AG04450 (cell line): ENCODE measurements around the gene GFPT2. TPM values are rescaled to one million over a fixed set of nuclear protein-coding genes. Genes with fewer than 3 reads are reported as not detected.

ENCODE experiments used
- CTCF ChIA-PET: fragments of 300-600, 350-600 bp; formaldehyde crosslinking; extraction: SDS; loops from one replicate; lab custom pipeline; 2022; ENCODE audit warnings: antibody characterized with exemption, inconsistent platforms; lab: Charles Lee
- POLR2A ChIA-PET: fragments of 350-600 bp; formaldehyde crosslinking; extraction: SDS; loops from one replicate; lab custom pipeline; 2021; ENCODE audit warnings: antibody characterized with exemption, inconsistent platforms; lab: Yijun Ruan, JAX
- DNase-seq: peaks from one replicate; pipeline ENCODE4 v3.0.0-alpha.2; 2011; ENCODE audit warnings: low read depth, low spot score
- H3K27ac ChIP-seq: one replicate; pipeline ENCODE4 v1.5.1; 2012; ENCODE audit warnings: low read depth, low read length, control low read depth
- H3K27me3 ChIP-seq: one replicate; pipeline ENCODE4 v1.6.0; 2012; ENCODE audit warnings: low read length; ENCODE audit not compliant: control insufficient read depth, insufficient read depth
- H3K4me3 ChIP-seq: 2 replicates; pipeline ENCODE4 v1.5.1; 2011; ENCODE audit warnings: mild to moderate bottlenecking, low read depth, low read length, control low read depth
- H3K9me3 ChIP-seq: 2 replicates; pipeline ENCODE4 v1.5.1; 2012; ENCODE audit warnings: low read length; ENCODE audit not compliant: control insufficient read depth, insufficient read depth
- CTCF ChIP-seq: IDR thresholded peaks from 2 replicates; pipeline ENCODE4 v1.5.1; 2011; ENCODE audit warnings: low read depth, low read length, control low read depth, inconsistent platforms
- polyA plus RNA-seq: library from polyadenylated mRNA; depleted of rRNA; stranded (reverse); fragments of >200 nt; gene quantifications from 2 replicates; pipeline ENCODE4 v1.2.3, GENCODE V29; 2011

The GFPT2 gene
- polyA plus RNA-seq, 1 experiment: 15.1 TPM

- no peak for DNase-seq
- ChIA-PET POLR2A (no interaction called here), CTCF (no interaction called here)
- no peak overlapping the region for H3K4me3 ChIP-seq
- H3K9me3 ChIP-seq: no peaks in the 10 kb centered on the region
- no peak overlapping the region for H3K27ac ChIP-seq
- no peak for TF ChIP-seq CTCF
- H3K27me3 ChIP-seq: peaks cover 7% of the 10 kb centered on the region
Observed at GRCh38 chr5:180375291-180375690, 22.2 kb upstream of the GFPT2 start.

GRCh38 chr5:180373870-180374269, 20.7 kb upstream of the GFPT2 start:
- ChIA-PET CTCF (no interaction called here), POLR2A (no interaction called here)
- H3K27me3 ChIP-seq: peaks cover 3% of the 10 kb centered on the region
- TF ChIP-seq CTCF: no peak
- H3K9me3 ChIP-seq: no peaks in the 10 kb centered on the region
- H3K27ac ChIP-seq: no peak overlapping the region
- no peak for DNase-seq
- H3K4me3 ChIP-seq: no peak overlapping the region

- no peak for TF ChIP-seq CTCF
- Histone ChIP-seq H3K27me3 (peaks cover 3% of the 10 kb centered on the region), H3K4me3 (no peak overlapping the region), H3K9me3 (no peaks in the 10 kb centered on the region), H3K27ac (no peak overlapping the region)
- ChIA-PET POLR2A (no interaction called here), CTCF (no interaction called here)
- no peak for DNase-seq
Observed at GRCh38 chr5:180373454-180373853, 20.3 kb upstream of the GFPT2 start.

- Histone ChIP-seq H3K4me3 (no peak overlapping the region), H3K27ac (no peak overlapping the region), H3K27me3 (peaks cover 3% of the 10 kb centered on the region), H3K9me3 (no peaks in the 10 kb centered on the region)
- ChIA-PET CTCF (no interaction called here), POLR2A (no interaction called here)
- TF ChIP-seq CTCF: no peak
- DNase-seq: no peak
Observed at GRCh38 chr5:180371949-180372348, 18.8 kb upstream of the GFPT2 start.

- DNase-seq: no peak
- peaks cover 3% of the 10 kb centered on the region for H3K27me3 ChIP-seq
- H3K27ac ChIP-seq: no peak overlapping the region
- TF ChIP-seq CTCF: no peak
- ChIA-PET POLR2A (no interaction called here), CTCF (no interaction called here)
- no peak overlapping the region for H3K4me3 ChIP-seq
- no peaks in the 10 kb centered on the region for H3K9me3 ChIP-seq
Observed at GRCh38 chr5:180370861-180371641, 17.9 kb upstream of the GFPT2 start.
